ENCODE measurements around the gene ACY1. TPM values are rescaled to one million over a fixed set of nuclear protein-coding genes. Genes with fewer than 3 reads are reported as not detected.

Gene ACY1
- total RNA-seq (2014; rRNA removed; shearing (Covaris generic)) = 103 and 242 TPM in 2 replicates

- in situ Hi-C loops (cut with HindIII; ENCODE audit: low sequenced_read_pairs) = no loop called here
- peak; percentile 53 for DNase-seq (ENCODE audit: low spot score)
These were observed at the start of gene ACY1 for GRCh38 chr3:51982838-51983577. Gene ACY1 (plus strand): TSS chr3:51983535. CDS start chr3:51984065, 530 bp downstream.

GRCh38 chr3:51934139-51934850 lies 49.0 kb upstream of the ACY1 start:
- no peak for DNase-seq (ENCODE audit: low spot score)
- in situ Hi-C loops (cut with HindIII; ENCODE audit: low sequenced_read_pairs) = no loop called here

GRCh38 chr3:51934991-51935885 lies 48.1 kb upstream of the ACY1 start:
- DNase-seq (ENCODE audit: low spot score) = no peak
- in situ Hi-C loops (cut with HindIII; ENCODE audit: low sequenced_read_pairs) = no loop called here

GRCh38 chr3:51935886-51936755 lies 47.2 kb upstream of the ACY1 start:
- DNase-seq (ENCODE audit: low spot score) = no peak
- in situ Hi-C loops (cut with HindIII; ENCODE audit: low sequenced_read_pairs) = no loop called here

- in situ Hi-C loops (cut with HindIII; ENCODE audit: low sequenced_read_pairs) = no loop called here
- no peak for DNase-seq (ENCODE audit: low spot score)
These were observed 46.3 kb upstream of the ACY1 start for GRCh38 chr3:51937014-51937413.

- no peak for DNase-seq (ENCODE audit: low spot score)
- in situ Hi-C loops (cut with HindIII; ENCODE audit: low sequenced_read_pairs) = no loop called here
These were observed 45.5 kb upstream of the ACY1 start for GRCh38 chr3:51937611-51938450.

GRCh38 chr3:51938780-51939425 lies 44.4 kb upstream of the ACY1 start:
- no peak for DNase-seq (ENCODE audit: low spot score)
- in situ Hi-C loops (cut with HindIII; ENCODE audit: low sequenced_read_pairs) = no loop called here

GRCh38 chr3:51940648-51941462 lies 42.5 kb upstream of the ACY1 start:
- no peak for DNase-seq (ENCODE audit: low spot score)
- in situ Hi-C loops (cut with HindIII; ENCODE audit: low sequenced_read_pairs) = no loop called here

- DNase-seq (ENCODE audit: low spot score) = no peak
- in situ Hi-C loops (cut with HindIII; ENCODE audit: low sequenced_read_pairs) = no loop called here
These were observed 41.9 kb upstream of the ACY1 start for GRCh38 chr3:51941463-51941797.

GRCh38 chr3:51941798-51942602 lies 41.3 kb upstream of the ACY1 start, which contains the start of the genes PARP3 and RRP9:
Gene PARP3 (plus strand): TSS chr3:51942363. CDS start chr3:51943356, 993 bp downstream.
Gene RRP9 (minus strand): TSS chr3:51941904. CDS start chr3:51941867, 37 bp downstream.
- peak; percentile 100 for DNase-seq (ENCODE audit: low spot score)
- in situ Hi-C loops (cut with HindIII; ENCODE audit: low sequenced_read_pairs) = no loop called here

- DNase-seq (ENCODE audit: low spot score) = no peak
- in situ Hi-C loops (cut with HindIII; ENCODE audit: low sequenced_read_pairs) = no loop called here
These were observed 40.5 kb upstream of the ACY1 start for GRCh38 chr3:51942603-51943450.

GRCh38 chr3:51943451-51944391 lies 39.6 kb upstream of the ACY1 start:
- DNase-seq (ENCODE audit: low spot score) = no peak
- in situ Hi-C loops (cut with HindIII; ENCODE audit: low sequenced_read_pairs) = no loop called here

- in situ Hi-C loops (cut with HindIII; ENCODE audit: low sequenced_read_pairs) = no loop called here
- DNase-seq (ENCODE audit: low spot score) = no peak
These were observed 38.8 kb upstream of the ACY1 start for GRCh38 chr3:51944451-51945021.

Measured in G401 (cell line).